ENCODE results near the gene PPP1CB. TPM values are rescaled to one million over a fixed set of nuclear protein-coding genes. Genes with fewer than 3 reads are reported as not detected.

Gene PPP1CB
- 90.2 TPM for polyA plus RNA-seq (2012; ENCODE audit: missing spikeins)

DNA sequence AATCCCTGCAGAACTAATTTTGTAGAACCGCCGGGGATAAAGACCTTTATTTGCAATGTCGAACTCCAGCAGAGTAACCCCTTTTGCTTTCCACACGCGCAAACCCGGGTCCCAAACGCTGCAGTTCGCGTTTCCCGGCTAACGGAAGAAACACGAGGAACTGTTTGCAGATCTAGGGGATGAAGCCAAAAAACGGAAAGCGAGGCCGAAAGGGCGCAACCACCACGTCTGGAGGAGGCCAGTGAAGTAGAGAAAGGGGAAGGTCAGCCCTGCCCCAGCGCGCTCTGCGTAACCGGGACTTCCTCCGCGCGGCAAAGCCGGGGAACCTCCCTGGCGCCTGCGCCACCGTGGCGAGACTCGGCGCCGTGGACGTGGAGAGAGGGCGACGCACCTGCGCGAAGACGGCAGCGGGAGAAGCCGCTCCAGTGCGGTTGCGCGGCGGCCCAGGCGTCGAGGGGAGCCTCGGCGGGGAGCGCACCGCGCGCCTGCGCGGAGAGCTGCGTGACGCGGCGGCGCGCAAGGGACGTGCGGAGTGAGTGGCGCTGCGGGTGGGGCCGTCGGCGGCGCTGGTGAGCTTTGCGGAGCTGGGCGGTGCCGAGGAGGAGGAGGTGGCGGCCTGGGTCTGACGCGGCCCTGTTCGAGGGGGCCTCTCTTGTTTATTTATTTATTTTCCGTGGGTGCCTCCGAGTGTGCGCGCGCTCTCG is at the start of gene PPP1CB:
TSS of gene PPP1CB (plus strand) at position 579 of the 704 bp plus-strand sequence. CDS start 295 bp downstream, outside the sequence.
- DNase-seq (ENCODE audit: insufficient read length) (peak; percentile 81), FAIRE-seq (peak; percentile 95)
- TF ChIP-seq POLR2AphosphoS5 (IDR thresholded peaks at IDR 0.05; ENCODE audit: low read depth, low read length) (peak; percentile 96), POLR2A (IDR thresholded peaks at IDR 0.05; ENCODE audit: low read depth, low read length) (peak; percentile 95), TAF1 (IDR thresholded peaks at IDR 0.05; ENCODE audit: borderline replicate concordance, low read depth, low read length) (peak; percentile 86; the same call in 1 of the 2 replicates)

DNA sequence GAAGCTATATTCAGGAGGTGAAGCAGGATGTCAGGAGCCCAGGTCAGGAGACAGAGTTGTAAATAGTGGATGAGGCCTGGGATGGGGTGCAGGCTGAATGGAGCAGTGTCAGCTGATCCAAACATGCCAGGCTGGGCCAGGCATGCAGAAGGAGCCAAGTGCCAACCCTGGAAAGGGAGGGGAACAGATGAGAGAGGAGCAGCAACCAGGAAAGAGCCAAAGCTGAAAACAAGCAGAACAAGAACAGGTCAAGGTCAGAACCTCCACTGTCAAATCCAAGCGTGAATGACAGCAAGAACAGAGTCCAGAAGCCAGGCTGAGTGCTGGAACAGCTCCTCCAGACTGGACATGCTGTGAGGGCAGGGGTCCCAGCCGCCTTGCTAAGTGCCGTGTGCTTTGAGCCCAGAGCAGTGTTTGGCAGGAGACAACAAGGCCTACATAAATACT is 49.2 kb upstream of the PPP1CB start:
- no peak for FAIRE-seq
- TF ChIP-seq POLR2A (IDR thresholded peaks at IDR 0.05; ENCODE audit: low read depth, low read length) (no peak), TAF1 (IDR thresholded peaks at IDR 0.05; ENCODE audit: borderline replicate concordance, low read depth, low read length) (no peak), POLR2AphosphoS5 (IDR thresholded peaks at IDR 0.05; ENCODE audit: low read depth, low read length) (no peak)
- no peak for DNase-seq (ENCODE audit: insufficient read length)

DNA sequence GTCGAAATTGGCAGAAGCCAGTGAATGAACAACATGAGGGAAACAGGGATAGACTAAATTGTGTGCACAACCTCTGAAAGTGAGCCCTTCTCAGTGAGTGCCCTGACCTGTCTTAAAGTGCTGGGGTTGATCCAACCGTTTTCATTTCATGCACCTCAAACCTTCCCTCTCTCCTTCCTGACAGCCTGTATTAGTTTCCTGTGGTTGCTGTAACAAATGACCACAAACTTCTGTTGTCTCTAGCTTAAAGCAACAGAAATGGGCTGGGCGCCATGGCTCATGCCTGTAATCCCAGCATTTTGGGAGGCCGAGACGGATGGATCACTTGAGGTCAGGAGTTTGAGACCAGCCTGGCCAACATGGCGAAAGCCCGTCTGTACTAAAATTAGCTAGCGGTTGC is 48.8 kb upstream of the PPP1CB start:
- no peak for DNase-seq (ENCODE audit: insufficient read length)
- no peak for FAIRE-seq
- no peak for TF ChIP-seq POLR2AphosphoS5 (IDR thresholded peaks at IDR 0.05; ENCODE audit: low read depth, low read length)
- TF ChIP-seq TAF1 (IDR thresholded peaks at IDR 0.05; ENCODE audit: borderline replicate concordance, low read depth, low read length), result no peak
- TF ChIP-seq POLR2A (IDR thresholded peaks at IDR 0.05; ENCODE audit: low read depth, low read length), result no peak

DNA sequence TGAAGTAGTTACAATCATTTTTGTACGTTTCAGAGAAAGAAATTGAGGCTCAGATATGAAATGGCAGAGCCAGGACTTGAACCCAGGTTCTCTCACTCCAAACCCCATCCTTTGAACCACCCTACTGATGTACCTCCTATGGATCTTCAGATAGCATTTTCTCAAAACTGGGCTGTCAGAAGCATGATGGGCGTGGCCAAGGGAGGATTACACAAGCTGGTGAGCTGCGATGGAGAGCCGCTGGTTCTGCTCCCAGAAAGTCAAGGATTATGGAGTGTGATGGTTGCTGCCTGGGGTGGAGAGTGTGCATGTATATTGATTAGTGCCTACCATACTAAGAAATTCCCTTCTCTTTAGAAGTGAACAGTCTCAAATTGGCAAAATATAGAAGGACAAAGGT is 47.0 kb upstream of the PPP1CB start:
- FAIRE-seq (no peak), DNase-seq (ENCODE audit: insufficient read length) (no peak)
- TF ChIP-seq POLR2AphosphoS5 (IDR thresholded peaks at IDR 0.05; ENCODE audit: low read depth, low read length) (no peak), POLR2A (IDR thresholded peaks at IDR 0.05; ENCODE audit: low read depth, low read length) (no peak), TAF1 (IDR thresholded peaks at IDR 0.05; ENCODE audit: borderline replicate concordance, low read depth, low read length) (no peak)

DNA sequence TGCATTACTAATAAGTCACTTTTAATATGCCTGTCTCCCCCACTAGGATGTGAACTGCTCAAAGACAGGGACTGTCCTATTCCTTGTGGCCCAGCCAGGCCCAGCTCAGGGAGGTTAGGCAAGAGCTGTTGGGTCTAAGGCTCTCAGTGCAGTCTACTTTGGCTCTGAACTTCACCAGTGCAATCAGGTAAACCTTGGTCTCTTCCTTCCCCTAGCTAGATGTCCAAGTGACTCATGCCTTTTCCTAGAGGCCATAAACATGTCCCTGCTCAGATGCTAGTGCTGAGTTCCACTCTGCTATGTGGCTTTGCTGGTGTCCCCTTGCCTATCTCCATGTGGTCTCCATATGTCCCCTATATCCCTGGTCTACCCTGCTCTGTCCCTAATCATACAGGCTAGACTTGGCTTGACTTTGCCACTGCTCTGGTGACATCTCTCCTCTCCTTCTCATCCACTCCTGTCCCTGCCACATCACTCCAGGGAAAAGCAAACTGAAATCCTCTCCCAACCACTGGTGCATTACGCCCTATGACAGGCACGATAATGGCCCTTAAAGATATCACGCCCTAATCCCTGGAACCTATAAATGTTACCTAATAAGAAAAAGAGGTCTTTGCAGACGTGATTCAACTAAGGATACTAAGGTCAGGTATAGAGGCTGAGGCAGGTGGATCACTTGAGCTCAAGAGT is 45.7 kb upstream of the PPP1CB start:
- FAIRE-seq, result no peak
- DNase-seq (ENCODE audit: insufficient read length), result no peak
- TF ChIP-seq POLR2A (IDR thresholded peaks at IDR 0.05; ENCODE audit: low read depth, low read length), result no peak
- no peak for TF ChIP-seq POLR2AphosphoS5 (IDR thresholded peaks at IDR 0.05; ENCODE audit: low read depth, low read length)
- no peak for TF ChIP-seq TAF1 (IDR thresholded peaks at IDR 0.05; ENCODE audit: borderline replicate concordance, low read depth, low read length)

DNA sequence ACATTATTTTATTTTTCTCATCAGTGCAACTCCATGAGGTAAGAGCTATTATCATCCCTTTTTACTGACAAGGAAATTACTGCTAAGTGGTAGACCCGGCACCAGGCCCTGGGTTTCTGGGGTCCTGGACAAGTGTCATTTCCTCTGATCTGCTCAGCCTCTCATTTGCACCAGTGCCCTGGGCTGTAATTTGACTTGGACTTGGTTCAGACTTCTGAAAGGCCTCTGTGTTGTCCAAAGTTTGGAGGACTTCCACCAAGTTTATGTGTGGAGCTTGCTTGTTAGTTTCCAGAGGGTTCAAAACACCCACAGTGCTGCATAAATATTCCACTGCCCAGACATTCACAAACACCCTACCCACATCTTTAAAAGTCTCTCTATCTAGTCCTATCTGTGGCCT is 44.0 kb upstream of the PPP1CB start:
- FAIRE-seq (no peak), DNase-seq (ENCODE audit: insufficient read length) (no peak)
- no peak for TF ChIP-seq TAF1 (IDR thresholded peaks at IDR 0.05; ENCODE audit: borderline replicate concordance, low read depth, low read length)
- TF ChIP-seq POLR2AphosphoS5 (IDR thresholded peaks at IDR 0.05; ENCODE audit: low read depth, low read length), result no peak
- TF ChIP-seq POLR2A (IDR thresholded peaks at IDR 0.05; ENCODE audit: low read depth, low read length), result no peak

DNA sequence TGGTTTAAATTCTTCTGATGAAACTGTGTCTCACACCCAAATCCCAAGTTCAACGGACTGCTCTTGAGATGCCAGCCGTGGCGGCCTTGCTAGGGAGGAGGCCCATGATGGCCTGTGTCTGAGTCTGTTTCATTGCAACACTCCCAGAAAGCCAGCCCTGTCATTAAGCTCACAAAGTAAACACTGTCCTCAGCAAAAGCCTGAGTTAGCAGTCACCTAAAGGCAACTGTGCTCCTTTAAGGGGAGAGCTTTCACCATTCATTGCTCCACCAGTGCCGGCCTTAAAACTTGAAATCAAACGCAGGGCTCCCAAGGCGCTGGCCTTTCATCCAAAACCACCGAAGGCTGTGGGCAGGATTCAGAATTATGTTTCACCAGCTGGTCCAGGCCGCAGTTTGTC is 42.5 kb upstream of the PPP1CB start:
- FAIRE-seq (no peak), DNase-seq (ENCODE audit: insufficient read length) (no peak)
- no peak for TF ChIP-seq TAF1 (IDR thresholded peaks at IDR 0.05; ENCODE audit: borderline replicate concordance, low read depth, low read length)
- TF ChIP-seq POLR2AphosphoS5 (IDR thresholded peaks at IDR 0.05; ENCODE audit: low read depth, low read length), result no peak
- no peak for TF ChIP-seq POLR2A (IDR thresholded peaks at IDR 0.05; ENCODE audit: low read depth, low read length)

DNA sequence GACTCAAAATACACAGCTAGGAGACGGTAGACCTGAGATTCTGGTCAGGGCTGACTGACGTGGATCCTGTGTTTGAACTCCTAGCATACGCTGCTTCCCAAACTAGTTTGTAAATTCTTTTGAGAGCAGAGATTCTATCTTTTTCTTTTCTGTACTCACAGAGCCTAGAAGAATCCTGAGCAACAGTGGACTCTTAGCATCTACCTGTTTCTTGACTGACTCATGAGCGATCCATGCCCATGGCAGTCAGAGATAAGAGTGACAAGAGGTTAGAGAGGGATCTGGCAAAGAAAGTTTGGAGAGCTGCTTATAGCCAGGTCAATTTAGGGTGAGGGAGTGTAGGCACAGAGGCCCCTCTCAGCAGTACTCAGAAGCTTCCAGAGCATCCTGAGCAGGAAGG is 41.1 kb upstream of the PPP1CB start:
- no peak for TF ChIP-seq POLR2A (IDR thresholded peaks at IDR 0.05; ENCODE audit: low read depth, low read length)
- no peak for TF ChIP-seq TAF1 (IDR thresholded peaks at IDR 0.05; ENCODE audit: borderline replicate concordance, low read depth, low read length)
- TF ChIP-seq POLR2AphosphoS5 (IDR thresholded peaks at IDR 0.05; ENCODE audit: low read depth, low read length), result no peak
- FAIRE-seq (no peak), DNase-seq (ENCODE audit: insufficient read length) (no peak)

DNA sequence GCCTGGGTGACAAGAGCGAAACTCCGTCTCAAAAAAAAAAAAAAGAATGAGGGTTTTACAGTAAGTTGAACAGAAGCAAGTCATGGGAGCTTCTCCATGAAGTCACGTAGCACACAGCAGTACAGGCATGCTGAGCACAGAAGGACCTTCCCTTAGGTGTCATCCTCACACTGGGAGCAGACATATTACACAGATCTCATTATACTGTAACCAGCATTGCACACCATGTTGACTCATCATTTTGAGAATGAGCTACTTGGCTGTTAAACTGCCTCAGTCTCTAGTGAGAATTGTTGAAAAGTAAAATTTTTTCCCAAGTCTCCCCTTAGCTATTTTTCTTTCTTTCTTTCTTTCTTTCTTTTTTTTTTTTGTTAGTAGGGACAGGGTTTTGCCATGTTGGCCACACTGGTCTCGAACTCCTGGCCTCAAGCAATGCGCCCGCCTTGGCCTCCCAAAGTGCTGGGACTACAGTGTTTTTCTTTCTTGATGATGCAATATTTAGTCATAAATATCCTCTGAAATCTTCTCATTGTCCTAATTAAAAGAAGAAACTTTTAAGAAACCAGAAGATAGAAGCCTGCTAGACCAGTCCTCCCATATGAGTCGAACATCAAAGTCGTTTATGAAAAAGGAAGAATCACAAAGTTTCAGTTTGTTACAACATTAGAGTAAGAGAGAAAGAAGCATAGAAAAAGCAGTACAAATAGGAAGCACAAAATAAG is 37.9 kb upstream of the PPP1CB start:
- no peak for FAIRE-seq
- no peak for DNase-seq (ENCODE audit: insufficient read length)

DNA sequence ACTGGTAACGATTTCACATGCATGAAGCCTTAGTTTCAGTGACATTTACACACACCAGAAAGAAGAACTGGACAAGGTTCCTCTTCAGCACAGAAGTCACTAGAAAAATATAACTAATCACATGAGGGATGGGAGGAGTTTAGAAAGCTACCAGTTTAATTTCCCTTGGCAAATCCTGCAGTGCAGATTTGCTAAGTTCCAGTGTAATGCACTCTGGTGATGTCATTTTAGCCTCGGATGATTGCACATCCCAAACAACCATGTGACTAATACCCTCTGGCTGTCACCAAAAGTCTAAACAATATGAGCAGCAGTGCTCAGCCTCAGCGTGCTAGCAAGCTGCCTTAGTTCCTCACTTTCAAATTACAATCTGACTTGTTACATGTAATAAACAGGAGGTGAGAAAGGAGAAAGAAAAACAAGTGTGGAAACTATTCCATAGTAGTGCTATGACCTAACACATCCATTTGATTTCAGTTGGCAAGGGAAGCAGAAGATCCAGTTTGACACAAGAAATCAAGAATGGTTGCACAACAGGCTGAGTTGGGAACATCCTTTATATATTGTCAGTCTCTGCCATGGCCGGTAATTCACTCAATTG is 35.3 kb upstream of the PPP1CB start:
- peak; percentile 36 for FAIRE-seq
- TF ChIP-seq TAF1 (IDR thresholded peaks at IDR 0.05; ENCODE audit: borderline replicate concordance, low read depth, low read length), result no peak
- no peak for TF ChIP-seq POLR2A (IDR thresholded peaks at IDR 0.05; ENCODE audit: low read depth, low read length)
- no peak for TF ChIP-seq POLR2AphosphoS5 (IDR thresholded peaks at IDR 0.05; ENCODE audit: low read depth, low read length)
- DNase-seq (ENCODE audit: insufficient read length), result no peak

More for the DNA sequence above, 37.9 kb upstream of the PPP1CB start:
- TF ChIP-seq POLR2AphosphoS5 (IDR thresholded peaks at IDR 0.05; ENCODE audit: low read depth, low read length), result no peak
- TF ChIP-seq POLR2A (IDR thresholded peaks at IDR 0.05; ENCODE audit: low read depth, low read length), result no peak
- TF ChIP-seq TAF1 (IDR thresholded peaks at IDR 0.05; ENCODE audit: borderline replicate concordance, low read depth, low read length), result no peak

DNA sequence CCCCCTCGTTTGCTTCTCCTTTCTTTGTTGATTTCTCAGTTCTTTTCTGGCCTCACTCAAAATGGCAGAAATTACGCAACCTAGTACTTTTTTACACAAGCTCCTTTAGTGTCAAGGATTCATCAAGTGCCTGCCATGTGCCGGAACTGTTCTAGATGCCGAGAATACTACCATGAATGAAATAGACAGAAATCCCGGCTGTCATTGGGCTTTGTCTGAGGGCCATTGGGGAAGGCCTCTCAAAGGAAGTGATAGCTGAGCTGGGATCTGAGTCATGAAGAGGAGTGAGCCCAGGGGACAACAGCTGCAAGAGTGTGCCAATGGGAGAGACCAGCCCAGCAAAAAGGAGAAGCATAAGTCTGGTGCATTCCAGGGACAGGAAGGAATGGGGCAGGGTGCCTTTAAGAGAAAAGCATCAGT is 34.3 kb upstream of the PPP1CB start:
- TF ChIP-seq TAF1 (IDR thresholded peaks at IDR 0.05; ENCODE audit: borderline replicate concordance, low read depth, low read length), result no peak
- no peak for TF ChIP-seq POLR2A (IDR thresholded peaks at IDR 0.05; ENCODE audit: low read depth, low read length)
- TF ChIP-seq POLR2AphosphoS5 (IDR thresholded peaks at IDR 0.05; ENCODE audit: low read depth, low read length), result no peak
- DNase-seq (ENCODE audit: insufficient read length) (no peak), FAIRE-seq (no peak)

All from GM12892 (cell line).